WTC11 (cell line): ENCODE measurements around the gene VIM. TPM values are rescaled to one million over a fixed set of nuclear protein-coding genes. Genes with fewer than 3 reads are reported as not detected.

Experiments
- ATAC-seq: fragments of 200-7000 bp; cut with Tn5 transposase; 2 replicates; pipeline ENCODE4 v1.10.0; 2021; ENCODE audit warnings: mild to moderate bottlenecking, moderate library complexity
- CTCF ChIA-PET: fragments of 300-600 bp; sonication (Branson Sonifier 250); formaldehyde crosslinking; loops from one replicate; lab custom pipeline; 2021; ENCODE audit warnings: antibody characterized with exemption; lab: Charles Lee
- POLR2A ChIA-PET: fragments of 350-600 bp; sonication (Branson Sonifier 250); formaldehyde crosslinking; loops from one replicate; lab custom pipeline; 2021; ENCODE audit warnings: antibody characterized with exemption; lab: Charles Lee
- DNase-seq: peaks from one replicate; pipeline ENCODE4 v3.0.0; 2021; ENCODE audit warnings: low spot score
- H3K27ac Mint-ChIP-seq: 2 replicates; pipeline ENCODE4 v1.8.0; 2021; ENCODE audit warnings: mixed read lengths
- H3K27me3 Mint-ChIP-seq: 2 replicates; pipeline ENCODE4 v1.8.0; 2021; ENCODE audit warnings: low read depth, mild to moderate bottlenecking, moderate library complexity, mixed read lengths
- H3K36me3 Mint-ChIP-seq: 2 replicates; pipeline ENCODE4 v1.8.0; 2021; ENCODE audit warnings: mixed read lengths
- H3K4me1 Mint-ChIP-seq: 2 replicates; pipeline ENCODE4 v1.8.0; 2022; ENCODE audit warnings: mixed read lengths
- H3K4me3 Mint-ChIP-seq: 2 replicates; pipeline ENCODE4 v1.8.0; 2021; ENCODE audit warnings: mild to moderate bottlenecking, moderate library complexity, mixed read lengths
- H3K9me3 Mint-ChIP-seq: 2 replicates; pipeline ENCODE4 v1.8.0; 2021; ENCODE audit warnings: mixed read lengths
- CREB1 ChIP-seq: sonication (generic); formaldehyde crosslinking; IDR thresholded peaks from 2 replicates; pipeline ENCODE4 v1.8.0; 2023; ENCODE audit warnings: mild to moderate bottlenecking, missing genetic modification reagents
- E2F4 ChIP-seq: sonication (generic); formaldehyde crosslinking; IDR thresholded peaks from 2 replicates; pipeline ENCODE4 v1.8.1; 2022; ENCODE audit warnings: low read depth, mild to moderate bottlenecking, moderate library complexity, missing genetic modification reagents, borderline replicate concordance
- EMX1 ChIP-seq: fragments of 250-450 bp; sonication (Bioruptor Pico); IDR thresholded peaks from 2 replicates; pipeline ENCODE4 v1.8.0; 2021; ENCODE audit warnings: mild to moderate bottlenecking
- FOXP1 ChIP-seq: sonication (generic); formaldehyde crosslinking; IDR thresholded peaks from 2 replicates; pipeline ENCODE4 v1.8.0; 2022; ENCODE audit warnings: missing genetic modification reagents, mild to moderate bottlenecking, moderate library complexity, borderline replicate concordance
- IRF2 ChIP-seq: sonication (generic); formaldehyde crosslinking; IDR thresholded peaks from 2 replicates; pipeline ENCODE4 v1.8.0; 2022; ENCODE audit warnings: low read depth, missing genetic modification reagents, borderline replicate concordance
- JUN ChIP-seq: sonication (generic); formaldehyde crosslinking; IDR thresholded peaks from 2 replicates; pipeline ENCODE4 v1.8.0; 2023; ENCODE audit warnings: mild to moderate bottlenecking, missing genetic modification reagents
- KAT7 ChIP-seq: sonication (generic); formaldehyde crosslinking; IDR thresholded peaks from 2 replicates; pipeline ENCODE4 v1.8.1; 2023; ENCODE audit warnings: missing genetic modification reagents, mild to moderate bottlenecking, borderline replicate concordance
- MLX ChIP-seq: sonication (generic); formaldehyde crosslinking; IDR thresholded peaks from 2 replicates; pipeline ENCODE4 v1.8.1; 2023; ENCODE audit warnings: mild to moderate bottlenecking, missing genetic modification reagents, moderate library complexity
- NR3C1 ChIP-seq: sonication (generic); formaldehyde crosslinking; conservative IDR thresholded peaks from 2 replicates; pipeline ENCODE4 v1.8.1; 2023; ENCODE audit warnings: low read depth, mild to moderate bottlenecking, missing genetic modification reagents
- SMAD3 ChIP-seq: sonication (generic); formaldehyde crosslinking; IDR thresholded peaks from 2 replicates; pipeline ENCODE4 v1.8.0; 2022; ENCODE audit warnings: missing genetic modification reagents, mild to moderate bottlenecking, borderline replicate concordance
- ZBTB43 ChIP-seq: sonication (generic); formaldehyde crosslinking; IDR thresholded peaks from 2 replicates; pipeline ENCODE4 v1.8.1; 2023; ENCODE audit warnings: mild to moderate bottlenecking, missing genetic modification reagents
- ZNF219 ChIP-seq: sonication (generic); formaldehyde crosslinking; IDR thresholded peaks from 2 replicates; pipeline ENCODE4 v1.8.0; 2023; ENCODE audit warnings: missing genetic modification reagents, mild to moderate bottlenecking, borderline replicate concordance
- ZNF263 ChIP-seq: sonication (generic); formaldehyde crosslinking; IDR thresholded peaks from 2 replicates; pipeline ENCODE4 v1.8.1; 2022; ENCODE audit warnings: low read depth, mild to moderate bottlenecking, moderate library complexity, missing genetic modification reagents
- ZNF317 ChIP-seq: sonication (generic); formaldehyde crosslinking; IDR thresholded peaks from 2 replicates; pipeline ENCODE4 v1.8.1; 2023; ENCODE audit warnings: low read depth, mild to moderate bottlenecking, moderate library complexity, missing genetic modification reagents, borderline replicate concordance
- ZNF396 ChIP-seq: fragments of 250-450 bp; sonication (Bioruptor Pico); IDR thresholded peaks from 2 replicates; pipeline ENCODE4 v1.8.0; 2021; ENCODE audit warnings: mild to moderate bottlenecking, moderate library complexity, borderline replicate concordance
- ZNF532 ChIP-seq: fragments of 250-450 bp; sonication (Bioruptor Pico); IDR thresholded peaks from 2 replicates; pipeline ENCODE4 v1.9.0; 2021; ENCODE audit warnings: mild to moderate bottlenecking, borderline replicate concordance
- ZNF671 ChIP-seq: fragments of 250-450 bp; sonication (Bioruptor Pico); IDR thresholded peaks from 2 replicates; pipeline ENCODE4 v1.8.0; 2021; ENCODE audit warnings: mild to moderate bottlenecking
- total RNA-seq: library from RNA; stranded (reverse); gene quantifications from 3 replicates; pipeline ENCODE4 v1.2.3, GENCODE V29; 2021

The VIM gene
- total RNA-seq, 1 experiment from 2014 or later = 74.1 TPM

- TF ChIP-seq ZNF671 (CRISPR knock-in tag) = no peak
- no peak for TF ChIP-seq NR3C1
These were observed 9.0 kb upstream of the VIM start (continued) for GRCh38 chr10:17219024-17219423.

GRCh38 chr10:17220652-17221100 is 7.4 kb upstream of the VIM start:
- TF ChIP-seq JUN (CRISPR knock-in tag) = no peak
- no peak for TF ChIP-seq KAT7 (CRISPR knock-in tag)
- DNase-seq (no peak), ATAC-seq (no peak)
- H3K27me3 Mint-ChIP-seq = peaks cover 6% of the 10 kb centered on the region
- H3K4me1 Mint-ChIP-seq = peaks cover 14% of the 10 kb centered on the region
- CTCF ChIA-PET = interaction anchor here (0.8 to 1.4 kb wide), 2 partner anchors 10 to 156 kb away, joined by 3 to 4 read pairs; no protein-coding TSS in a partner anchor
- POLR2A ChIA-PET = no interaction called here
- H3K27ac Mint-ChIP-seq = no peak overlapping the region
- no peaks in the 10 kb centered on the region for H3K9me3 Mint-ChIP-seq
- H3K36me3 Mint-ChIP-seq = no peaks in the 10 kb centered on the region
- no peak overlapping the region for H3K4me3 Mint-ChIP-seq

GRCh38 chr10:17222329-17222728 is 5.7 kb upstream of the VIM start:
- Mint-ChIP-seq H3K27me3 (peaks cover 22% of the 10 kb centered on the region), H3K27ac (no peak overlapping the region), H3K36me3 (no peaks in the 10 kb centered on the region), H3K4me3 (no peak overlapping the region), H3K4me1 (peaks cover 15% of the 10 kb centered on the region), H3K9me3 (no peaks in the 10 kb centered on the region)
- POLR2A ChIA-PET = no interaction called here
- ATAC-seq (no peak), DNase-seq (no peak)
- CTCF ChIA-PET = no interaction called here
- TF ChIP-seq CREB1 (CRISPR knock-in tag) (no peak), ZNF396 (CRISPR knock-in tag) (no peak), MLX (CRISPR knock-in tag) (no peak), ZNF532 (no peak), FOXP1 (CRISPR knock-in tag) (no peak), ZNF219 (CRISPR knock-in tag) (no peak), IRF2 (no peak), NR3C1 (no peak), ZNF263 (CRISPR knock-in tag) (no peak), EMX1 (CRISPR knock-in tag) (no peak), ZBTB43 (CRISPR knock-in tag) (no peak), SMAD3 (no peak), ZNF317 (CRISPR knock-in tag) (no peak), E2F4 (no peak)
